Peyer's patch (tissue), 4 donors: ENCODE results near the gene SPDYE4. TPM values are rescaled to one million over a fixed set of nuclear protein-coding genes. Genes with fewer than 3 reads are reported as not detected.
A peak's percentile ranks its signal among the peaks of the same experiment; 100 is the strongest.

ENCODE experiments used
- DNase-seq, 3 donors: peaks; one replicate each; pipeline ENCODE4 v3.0.0-alpha.2; 2017 to 2019
- H3K27ac ChIP-seq, 4 donors: fragments of 200-600 bp; sonication (generic); one replicate each; pipeline ENCODE4 v1.5.1; 2016 to 2019
- H3K27me3 ChIP-seq, 2 donors: fragments of 200-600 bp; sonication (generic); one replicate each; pipeline ENCODE4 v1.5.1; 2019
- H3K36me3 ChIP-seq, 3 donors: fragments of 200-600 bp; sonication (generic); one replicate each; pipeline ENCODE4 v1.5.1; 2016 to 2019
- H3K4me1 ChIP-seq, 4 donors: fragments of 200-600 bp; sonication (generic); one replicate each; pipeline ENCODE4 v1.5.1; 2016 to 2019
- H3K4me3 ChIP-seq, 4 donors: fragments of 200-600 bp; sonication (generic); 1 replicate in 3 of 4; 2 replicates in 1 of 4; pipeline ENCODE4 v1.5.1; 2016 to 2019; ENCODE audit warnings: mild to moderate bottlenecking in 1 of 4
- H3K9me3 ChIP-seq, 4 donors: fragments of 200-600 bp; sonication (generic); one replicate each; pipeline ENCODE4 v1.5.1; 2016 to 2019; ENCODE audit warnings: mild to moderate bottlenecking in 1 of 4
- CTCF ChIP-seq, 6 experiments: fragments of 450-650 bp in 4 of 6; fragments of 200-600 bp in 2 of 6; sonication (generic) in 1 of 6; IDR thresholded peaks; one replicate each; pipeline ENCODE4 v1.5.1; 2017 to 2019; ENCODE audit warnings: antibody characterized with exemption in 6 of 6, mild to moderate bottlenecking in 3 of 6, moderate library complexity in 1 of 6
- POLR2A ChIP-seq, 2 donors: fragments of 450-650 bp; IDR thresholded peaks; one replicate each; pipeline ENCODE4 v1.5.1; 2017; ENCODE audit warnings: antibody characterized with exemption in 2 of 2, mild to moderate bottlenecking in 2 of 2, moderate library complexity in 2 of 2
- total RNA-seq, 4 donors: library from RNA; depleted of rRNA; stranded (reverse); fragments of >200 nt; gene quantifications; one replicate each; pipeline ENCODE4 v1.1.0, GENCODE V29; 2016

Gene SPDYE4
- total RNA-seq, 4 donors from 2014 or later, result not detected

- Histone ChIP-seq H3K27me3 (no peaks in the 10 kb centered on the region), H3K36me3 (no peaks in the 10 kb centered on the region), H3K4me1 (peaks cover 0 to 15% (median 3%) of the 10 kb centered on the region in 4 donors), H3K27ac (no peak overlapping the region), H3K9me3 (no peaks in the 10 kb centered on the region), H3K4me3 (no peak overlapping the region)
- DNase-seq, result no peak
- TF ChIP-seq CTCF (IDR thresholded peaks at IDR 0.05), result no peak
Observed at GRCh38 chr17:8742274-8742673, 16.1 kb downstream of the SPDYE4 start.

GRCh38 chr17:8741771-8742170 is 16.6 kb downstream of the SPDYE4 start:
- no peaks in the 10 kb centered on the region for H3K36me3 ChIP-seq
- TF ChIP-seq CTCF (IDR thresholded peaks at IDR 0.05), result no peak
- no peak for TF ChIP-seq POLR2A (IDR thresholded peaks at IDR 0.05)
- H3K4me3 ChIP-seq, result no peak overlapping the region
- no peaks in the 10 kb centered on the region for H3K9me3 ChIP-seq
- H3K4me1 ChIP-seq, result peaks cover 0 to 15% (median 3%) of the 10 kb centered on the region in 4 donors
- H3K27ac ChIP-seq, result no peak overlapping the region
- H3K27me3 ChIP-seq, result no peaks in the 10 kb centered on the region
- no peak for DNase-seq

- Histone ChIP-seq H3K36me3 (no peaks in the 10 kb centered on the region), H3K27ac (no peak overlapping the region), H3K9me3 (no peaks in the 10 kb centered on the region), H3K4me3 (no peak overlapping the region), H3K27me3 (no peaks in the 10 kb centered on the region), H3K4me1 (peaks cover 0 to 14% (median 2%) of the 10 kb centered on the region in 4 donors)
- TF ChIP-seq POLR2A (IDR thresholded peaks at IDR 0.05) (no peak), CTCF (IDR thresholded peaks at IDR 0.05) (no peak)
- DNase-seq, result no peak
Observed at GRCh38 chr17:8741366-8741765, 17.0 kb downstream of the SPDYE4 start.

DNA sequence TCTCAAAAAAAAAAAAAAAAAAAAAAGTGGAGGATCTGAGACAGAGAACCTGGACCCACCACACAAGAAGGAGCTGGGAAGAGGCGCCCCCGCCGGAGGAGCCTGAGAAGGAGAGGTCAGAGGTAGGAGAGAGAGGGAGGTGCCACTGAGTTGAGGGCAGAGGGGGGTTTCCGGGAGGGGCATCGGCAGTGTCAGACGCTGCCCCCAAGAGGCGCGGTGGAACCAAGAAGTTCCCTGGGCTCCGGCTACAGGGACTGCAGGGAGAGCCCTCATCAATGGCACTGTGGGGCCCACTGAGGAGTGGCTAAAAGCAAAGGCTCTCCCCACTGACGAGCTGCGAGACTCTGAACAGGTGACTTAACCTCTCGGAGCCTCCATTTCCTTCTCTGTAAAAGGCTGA is 17.9 kb downstream of the SPDYE4 start:
- Histone ChIP-seq H3K27me3 (no peaks in the 10 kb centered on the region), H3K36me3 (no peaks in the 10 kb centered on the region), H3K9me3 (no peaks in the 10 kb centered on the region), H3K4me3 (peak overlapping the region in 2 of 4 donors; percentile 17 to 30), H3K27ac (no peak overlapping the region), H3K4me1 (peaks cover 0 to 5% (median 0%) of the 10 kb centered on the region in 4 donors)
- TF ChIP-seq CTCF (IDR thresholded peaks at IDR 0.05) (no peak), POLR2A (IDR thresholded peaks at IDR 0.05) (no peak)
- DNase-seq, result peak in 2 of 3 donors; percentile 52 to 60

DNA sequence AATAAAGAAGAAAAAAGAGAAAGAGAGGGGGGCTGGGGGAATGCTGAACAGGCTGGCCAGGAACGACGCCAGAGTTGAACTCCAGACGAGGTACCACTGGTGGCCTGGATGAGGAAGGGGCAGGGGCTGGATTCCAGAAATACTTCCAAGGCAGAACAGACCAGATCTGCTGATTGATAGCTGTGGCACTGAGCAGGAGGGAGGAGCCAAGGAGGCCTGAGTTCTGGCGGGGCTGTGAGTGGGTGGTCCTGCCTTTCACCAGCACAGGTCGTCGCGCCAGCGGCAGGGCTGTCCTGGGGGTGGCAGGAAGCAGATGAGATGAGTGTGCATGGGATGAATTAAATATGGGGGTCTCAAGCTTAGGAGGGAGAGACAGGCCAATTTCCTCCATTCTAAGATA is 19.2 kb downstream of the SPDYE4 start:
- Histone ChIP-seq H3K9me3 (no peaks in the 10 kb centered on the region), H3K27ac (no peak overlapping the region), H3K36me3 (no peaks in the 10 kb centered on the region), H3K4me3 (no peak overlapping the region), H3K4me1 (no peaks in the 10 kb centered on the region), H3K27me3 (no peaks in the 10 kb centered on the region)
- DNase-seq, result no peak
- TF ChIP-seq POLR2A (IDR thresholded peaks at IDR 0.05) (no peak), CTCF (IDR thresholded peaks at IDR 0.05) (no peak)

GRCh38 chr17:8736796-8737195 is 21.6 kb downstream of the SPDYE4 start:
- H3K27me3 ChIP-seq, result no peaks in the 10 kb centered on the region
- DNase-seq, result no peak
- H3K36me3 ChIP-seq, result no peaks in the 10 kb centered on the region
- no peak overlapping the region for H3K4me3 ChIP-seq
- H3K4me1 ChIP-seq, result no peaks in the 10 kb centered on the region
- H3K9me3 ChIP-seq, result no peaks in the 10 kb centered on the region
- H3K27ac ChIP-seq, result no peak overlapping the region
- TF ChIP-seq CTCF (IDR thresholded peaks at IDR 0.05), result no peak
- TF ChIP-seq POLR2A (IDR thresholded peaks at IDR 0.05), result no peak
